ENCODE results near the gene PREX1.

DNA sequence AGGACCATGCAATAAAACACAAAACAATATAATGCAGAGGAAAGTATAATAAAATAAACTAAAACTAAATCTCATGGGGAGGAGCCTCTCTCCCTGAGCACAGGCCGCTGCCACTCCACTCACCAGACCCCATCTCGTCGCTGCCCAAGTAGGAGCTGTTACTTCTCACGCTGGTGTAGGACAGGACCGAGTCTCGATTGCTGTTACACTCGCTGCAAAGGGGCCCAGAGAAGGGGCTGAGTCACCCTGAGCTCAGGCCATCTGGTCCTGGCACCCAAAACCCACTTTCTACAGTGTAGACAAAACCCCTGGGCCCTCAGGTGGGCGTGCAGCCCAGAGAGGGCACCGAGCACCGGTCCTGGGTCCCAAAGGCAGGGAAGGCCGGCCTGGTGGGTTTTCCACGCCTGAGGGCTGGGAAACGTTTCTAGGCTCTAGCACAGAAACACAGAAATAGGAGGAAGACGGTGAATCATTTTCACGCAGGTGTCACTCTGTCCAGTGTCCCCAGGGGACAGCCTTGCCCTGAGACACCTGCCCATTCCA, 183.4 kb downstream of the PREX1 start:
- no peak for TF ChIP-seq CTCF (conservative IDR thresholded peaks at IDR 0.05; ENCODE audit: low read depth in 2 of 2)
- TF ChIP-seq POLR2AphosphoS5 (IDR thresholded peaks at IDR 0.05; ENCODE audit: low read depth) = no peak
- TF ChIP-seq ZNF331 (CRISPR knock-in tag; IDR thresholded peaks at IDR 0.05; ENCODE audit: low read depth) = no peak
- no peak for TF ChIP-seq CREB1 (CRISPR knock-in tag; IDR thresholded peaks at IDR 0.05; ENCODE audit: low read depth)
- no peak for TF ChIP-seq JUNB (IDR thresholded peaks at IDR 0.05; ENCODE audit: unreplicated experiment)
- no peak for TF ChIP-seq EZH2phosphoT487 (IDR thresholded peaks at IDR 0.05; ENCODE audit: unreplicated experiment)
- TF ChIP-seq EZH2 (IDR thresholded peaks at IDR 0.05; ENCODE audit: low read depth, unreplicated experiment) = no peak
